Anterior cingulate cortex (tissue), 58 donors: ENCODE measurements around the gene ERBIN.
A peak's percentile ranks its signal among the peaks of the same experiment; 100 is the strongest.
"Not testable (repeated sequence)": the region's sequence is repeated elsewhere in the genome, so short reads cannot be mapped to it uniquely, and the experiment has no call there.

Experiments used
- DNase-seq, 58 donors: peaks; one replicate each; lab custom pipeline; 2025; lab: John Stamatoyannopoulos, UW

Gene ERBIN, protein sequence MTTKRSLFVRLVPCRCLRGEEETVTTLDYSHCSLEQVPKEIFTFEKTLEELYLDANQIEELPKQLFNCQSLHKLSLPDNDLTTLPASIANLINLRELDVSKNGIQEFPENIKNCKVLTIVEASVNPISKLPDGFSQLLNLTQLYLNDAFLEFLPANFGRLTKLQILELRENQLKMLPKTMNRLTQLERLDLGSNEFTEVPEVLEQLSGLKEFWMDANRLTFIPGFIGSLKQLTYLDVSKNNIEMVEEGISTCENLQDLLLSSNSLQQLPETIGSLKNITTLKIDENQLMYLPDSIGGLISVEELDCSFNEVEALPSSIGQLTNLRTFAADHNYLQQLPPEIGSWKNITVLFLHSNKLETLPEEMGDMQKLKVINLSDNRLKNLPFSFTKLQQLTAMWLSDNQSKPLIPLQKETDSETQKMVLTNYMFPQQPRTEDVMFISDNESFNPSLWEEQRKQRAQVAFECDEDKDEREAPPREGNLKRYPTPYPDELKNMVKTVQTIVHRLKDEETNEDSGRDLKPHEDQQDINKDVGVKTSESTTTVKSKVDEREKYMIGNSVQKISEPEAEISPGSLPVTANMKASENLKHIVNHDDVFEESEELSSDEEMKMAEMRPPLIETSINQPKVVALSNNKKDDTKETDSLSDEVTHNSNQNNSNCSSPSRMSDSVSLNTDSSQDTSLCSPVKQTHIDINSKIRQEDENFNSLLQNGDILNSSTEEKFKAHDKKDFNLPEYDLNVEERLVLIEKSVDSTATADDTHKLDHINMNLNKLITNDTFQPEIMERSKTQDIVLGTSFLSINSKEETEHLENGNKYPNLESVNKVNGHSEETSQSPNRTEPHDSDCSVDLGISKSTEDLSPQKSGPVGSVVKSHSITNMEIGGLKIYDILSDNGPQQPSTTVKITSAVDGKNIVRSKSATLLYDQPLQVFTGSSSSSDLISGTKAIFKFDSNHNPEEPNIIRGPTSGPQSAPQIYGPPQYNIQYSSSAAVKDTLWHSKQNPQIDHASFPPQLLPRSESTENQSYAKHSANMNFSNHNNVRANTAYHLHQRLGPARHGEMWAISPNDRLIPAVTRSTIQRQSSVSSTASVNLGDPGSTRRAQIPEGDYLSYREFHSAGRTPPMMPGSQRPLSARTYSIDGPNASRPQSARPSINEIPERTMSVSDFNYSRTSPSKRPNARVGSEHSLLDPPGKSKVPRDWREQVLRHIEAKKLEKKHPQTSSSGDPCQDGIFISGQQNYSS (N-terminal part only)

DNA sequence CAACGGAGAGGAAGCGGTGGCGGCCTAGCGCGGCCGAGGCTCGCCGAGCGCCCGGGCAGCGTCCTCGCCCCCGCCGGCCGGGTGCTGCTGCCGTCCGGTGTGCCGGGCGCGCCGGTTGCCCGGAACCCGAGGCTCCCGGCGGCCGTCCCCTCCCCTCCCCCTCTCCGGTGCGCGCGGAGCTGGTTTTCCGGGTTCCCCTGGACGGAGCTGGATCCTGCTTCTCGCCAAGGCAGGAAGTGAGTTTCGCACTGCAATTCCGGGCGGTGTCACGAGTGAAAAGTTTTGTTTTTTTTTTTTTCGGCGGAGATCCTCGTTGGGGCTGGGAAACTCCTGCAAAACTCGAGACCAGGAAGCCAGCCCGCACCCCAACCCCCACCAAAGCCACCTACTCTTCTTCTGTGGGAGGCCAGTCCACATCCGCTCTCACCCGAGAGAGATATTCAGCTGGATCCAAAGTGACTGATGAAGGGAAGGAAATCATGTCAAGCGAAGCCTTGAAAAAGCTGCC is at the start of gene ERBIN:
ERBIN (plus strand) TSS at position 300 of the 508 bp plus-strand sequence. CDS start 66,144 bp downstream, outside the sequence.
- peak in 53 of 58 donors; percentile 9 to 77 (median 47) for DNase-seq

DNA sequence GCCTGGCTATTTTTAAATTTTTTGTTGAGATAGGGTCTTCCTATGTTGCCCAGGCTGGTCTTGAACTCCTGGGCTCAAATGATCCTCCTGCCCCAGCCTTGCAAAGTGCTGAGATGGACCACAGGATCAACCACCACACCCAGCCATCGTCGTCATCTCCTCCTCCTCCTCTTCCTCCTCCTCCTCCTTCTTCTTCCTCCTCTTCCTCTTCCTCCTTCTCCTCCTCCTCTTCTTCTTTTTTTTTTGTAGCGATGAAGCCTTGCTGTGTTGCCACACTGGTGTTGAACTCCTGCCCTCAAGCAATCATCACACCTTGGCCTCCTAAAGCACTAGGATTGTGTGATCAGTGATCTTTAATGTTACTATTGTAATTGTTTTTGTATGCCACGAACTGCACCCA is 49.4 kb upstream of the ERBIN start:
- DNase-seq, result no peak

DNA sequence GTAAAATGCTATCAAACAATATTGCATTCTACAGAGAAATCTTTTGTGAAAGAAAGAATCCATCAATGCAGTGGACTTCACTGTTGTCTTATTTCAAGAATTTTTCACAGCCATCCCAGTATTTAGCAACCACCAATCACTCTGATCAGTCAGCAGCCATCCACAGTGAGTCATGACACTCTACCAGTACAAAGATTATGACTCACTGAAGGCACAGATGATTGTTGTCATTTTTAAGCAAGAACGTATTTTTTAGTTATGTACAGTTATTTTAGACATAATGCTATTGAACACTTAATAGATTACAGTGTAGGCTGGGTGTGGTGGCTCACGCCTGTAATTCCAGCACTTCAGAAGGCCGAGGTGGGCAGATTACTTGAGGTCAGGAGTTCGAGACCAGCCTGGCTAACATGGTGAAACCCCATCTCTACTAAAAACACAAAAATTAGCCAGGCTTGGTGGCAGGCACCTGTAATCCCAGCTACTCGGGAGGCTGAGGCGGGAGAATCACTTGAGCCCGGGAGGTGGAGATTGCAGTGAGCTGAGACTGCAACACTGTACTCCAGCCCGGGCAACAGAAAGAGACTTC is 46.6 kb upstream of the ERBIN start:
- DNase-seq, result not testable (repeated sequence)

DNA sequence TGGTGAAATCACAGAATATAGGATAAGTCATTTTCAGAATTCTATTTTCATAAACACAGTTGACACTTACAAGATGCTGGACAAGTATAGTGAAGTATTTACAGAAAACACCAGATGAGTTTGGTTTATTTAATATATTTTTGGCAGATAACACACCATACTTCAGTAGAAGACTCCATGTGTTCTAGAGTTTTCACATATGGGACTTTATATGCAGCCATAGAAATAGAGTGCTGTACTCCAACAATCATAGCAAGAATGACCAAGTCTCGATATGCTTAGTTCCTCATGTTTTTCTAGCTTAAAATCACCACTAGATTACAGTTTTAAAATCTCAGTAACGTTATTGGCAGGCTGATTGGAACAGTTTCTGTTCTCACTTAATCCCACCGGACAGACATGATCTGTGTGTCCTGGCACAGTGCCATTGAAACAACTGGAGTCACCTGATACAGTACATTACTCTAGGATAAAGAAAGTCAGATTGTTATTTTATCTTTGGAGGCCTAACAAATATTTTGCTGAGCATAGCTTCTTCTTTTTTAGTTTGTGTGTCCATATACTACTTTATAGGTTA is 45.8 kb upstream of the ERBIN start:
- no peak for DNase-seq

DNA sequence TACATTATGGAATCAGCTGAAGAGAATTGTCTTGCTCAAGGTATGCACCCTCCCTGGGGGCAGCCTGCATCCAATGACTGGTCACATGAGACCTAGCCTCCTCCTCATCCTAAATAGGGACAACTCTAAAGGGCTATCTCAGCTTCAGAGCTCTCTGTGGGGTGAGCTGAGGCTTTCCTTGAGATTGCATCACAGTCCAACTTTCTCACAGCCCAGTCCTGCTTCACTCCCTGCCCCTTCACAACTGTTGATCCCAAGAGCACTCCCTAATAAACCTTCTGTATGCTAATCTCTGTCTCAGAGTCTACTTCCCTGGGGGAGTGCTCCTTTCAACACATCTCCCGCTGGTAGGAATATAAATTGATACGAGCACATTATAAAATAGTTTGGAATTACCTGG is 44.1 kb upstream of the ERBIN start:
- no peak for DNase-seq

DNA sequence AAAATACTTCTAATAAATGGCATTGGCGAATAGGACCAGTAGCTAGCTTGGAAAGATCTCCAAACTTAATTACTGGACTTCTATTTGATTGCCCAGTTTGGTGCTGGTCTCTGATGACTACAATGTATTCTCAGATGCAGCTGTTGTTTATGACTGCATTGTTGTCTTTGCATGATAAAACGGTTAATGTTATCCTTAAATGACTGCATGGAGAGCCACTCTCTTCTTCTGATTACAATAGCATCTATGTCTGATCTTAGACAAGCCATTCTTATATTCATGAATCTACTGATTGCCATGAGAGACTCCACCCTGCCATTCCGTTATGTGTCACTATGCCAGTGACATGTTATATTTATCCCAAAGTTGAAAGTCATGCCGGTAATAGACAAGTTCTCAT is 42.9 kb upstream of the ERBIN start:
- DNase-seq, result peak in 1 of 58 donors; percentile 56

DNA sequence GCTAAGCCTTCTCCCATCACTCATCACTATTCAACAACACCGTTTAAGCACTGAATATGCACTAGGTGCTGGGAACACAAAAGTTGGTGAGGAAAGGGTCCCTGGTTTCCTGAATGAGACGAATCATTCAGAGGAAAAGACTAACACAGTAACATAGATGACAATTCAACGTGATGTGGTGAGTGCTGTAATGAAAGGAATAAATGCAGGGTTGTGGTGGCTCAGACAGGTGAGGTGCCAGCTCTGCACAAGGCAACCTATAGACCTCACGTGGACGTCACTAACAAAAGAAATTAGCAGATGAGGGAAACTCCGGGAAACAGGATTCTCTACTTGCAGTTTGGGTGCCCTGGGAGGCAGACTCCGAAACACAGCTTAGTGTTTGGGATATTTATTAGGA is 40.0 kb upstream of the ERBIN start:
- DNase-seq, result no peak

DNA sequence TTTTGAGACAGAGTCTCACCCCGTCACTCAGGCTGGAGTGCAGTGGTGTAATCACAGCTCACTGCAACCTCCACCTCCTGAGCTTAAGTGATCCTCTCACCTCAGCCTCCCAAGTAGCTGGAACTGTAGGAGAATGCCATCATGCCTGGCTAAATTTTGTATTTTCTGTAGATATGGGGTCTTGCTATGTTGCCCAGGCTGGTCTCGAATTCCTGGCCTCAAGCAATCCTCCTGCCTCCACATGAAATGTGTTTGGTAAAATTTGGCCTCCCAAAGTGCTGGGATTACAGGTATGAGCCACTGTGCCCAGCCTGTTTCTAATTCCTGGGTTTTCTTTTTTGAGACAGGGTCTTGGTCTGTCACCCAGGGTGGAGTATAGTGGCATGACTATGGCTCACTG is 34.4 kb upstream of the ERBIN start:
- DNase-seq, result not testable (repeated sequence)

DNA sequence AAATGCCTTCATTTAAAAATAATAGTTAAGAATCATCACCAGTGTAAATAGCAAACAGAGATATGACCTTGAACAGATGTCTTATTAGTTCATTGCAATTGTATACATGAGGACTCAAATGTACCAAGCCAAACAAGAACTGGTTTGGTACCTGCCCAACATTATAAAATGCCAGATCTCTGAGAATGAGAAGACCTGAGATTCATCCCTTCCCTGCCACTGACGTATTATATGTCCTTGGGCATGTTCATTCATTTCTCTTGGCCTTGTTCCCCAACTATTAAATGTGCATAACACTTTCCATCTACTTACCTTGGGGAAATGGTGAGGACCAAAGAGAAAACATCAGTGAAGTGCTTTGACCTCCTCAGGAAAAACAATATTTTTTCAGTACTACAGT is 33.6 kb upstream of the ERBIN start:
- DNase-seq, result no peak

DNA sequence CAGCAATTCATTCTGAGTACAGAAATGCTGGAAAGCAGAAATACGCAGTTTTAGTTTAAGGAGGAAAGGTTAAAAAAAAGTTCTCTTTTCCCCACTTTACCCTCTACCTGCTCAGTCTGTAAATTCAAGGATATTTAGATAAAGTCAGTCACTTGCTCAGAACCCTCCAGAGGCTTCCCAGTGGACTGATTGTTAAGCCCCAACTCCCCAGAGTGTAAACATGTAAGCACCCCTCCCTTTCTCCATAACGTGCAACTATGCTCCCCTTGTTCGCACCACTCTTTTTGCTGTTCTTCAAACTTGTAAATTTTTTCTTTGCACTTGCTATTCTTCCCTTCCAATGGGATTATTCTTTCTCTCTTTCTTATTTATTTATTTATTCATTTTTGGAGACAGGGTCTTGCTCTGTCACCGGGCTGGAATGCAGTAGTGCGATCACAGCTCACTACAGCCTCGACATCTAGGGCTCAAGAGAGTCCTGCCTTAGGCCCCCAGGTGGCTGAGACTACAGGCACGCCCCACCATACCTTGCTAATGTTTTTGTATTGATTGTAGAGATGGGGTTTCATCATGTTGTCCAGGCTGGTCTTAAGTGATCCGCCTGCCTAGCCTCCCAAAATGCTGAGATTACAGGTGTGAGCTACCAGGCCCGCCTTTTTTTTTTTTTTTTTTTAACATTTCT is 32.5 kb upstream of the ERBIN start:
- DNase-seq, result no peak

DNA sequence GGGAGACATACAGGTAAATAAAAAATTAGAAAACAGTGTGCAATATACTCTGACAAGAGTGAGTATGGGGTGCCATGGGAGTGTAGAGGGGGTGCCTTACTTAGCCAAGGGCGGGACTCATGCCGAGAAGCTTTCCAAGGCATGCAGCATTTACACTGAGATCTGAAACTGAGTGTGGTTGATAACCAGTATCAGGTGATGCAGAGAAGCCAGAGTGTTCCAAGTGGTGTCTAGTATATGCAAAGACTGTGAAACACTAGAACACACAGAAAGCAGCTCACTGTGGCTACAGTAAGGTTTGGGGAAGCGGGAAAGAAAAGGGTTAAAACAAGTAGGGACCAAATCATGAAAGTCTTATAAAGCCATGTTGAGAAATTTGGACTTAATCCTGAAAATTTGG is 30.5 kb upstream of the ERBIN start:
- DNase-seq, result no peak

DNA sequence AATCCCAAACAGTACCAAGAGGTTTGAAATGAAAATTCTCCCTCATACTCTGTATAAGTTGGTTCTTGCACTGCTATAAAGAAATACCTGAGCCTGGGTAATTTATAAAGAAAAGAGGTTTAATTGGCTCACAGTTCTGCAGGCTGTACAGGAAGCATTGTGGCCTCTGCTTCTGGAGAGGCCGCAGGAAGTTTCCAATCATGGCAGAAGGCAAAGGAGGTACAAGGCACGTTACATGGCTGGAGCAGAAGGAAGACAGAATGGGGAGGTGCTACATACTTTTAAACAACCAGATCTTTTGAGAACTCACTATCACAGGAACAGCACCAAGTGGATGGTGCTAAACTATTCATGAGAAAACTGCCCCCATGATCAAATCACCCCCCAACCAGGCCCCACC is 25.6 kb upstream of the ERBIN start:
- no peak for DNase-seq

DNA sequence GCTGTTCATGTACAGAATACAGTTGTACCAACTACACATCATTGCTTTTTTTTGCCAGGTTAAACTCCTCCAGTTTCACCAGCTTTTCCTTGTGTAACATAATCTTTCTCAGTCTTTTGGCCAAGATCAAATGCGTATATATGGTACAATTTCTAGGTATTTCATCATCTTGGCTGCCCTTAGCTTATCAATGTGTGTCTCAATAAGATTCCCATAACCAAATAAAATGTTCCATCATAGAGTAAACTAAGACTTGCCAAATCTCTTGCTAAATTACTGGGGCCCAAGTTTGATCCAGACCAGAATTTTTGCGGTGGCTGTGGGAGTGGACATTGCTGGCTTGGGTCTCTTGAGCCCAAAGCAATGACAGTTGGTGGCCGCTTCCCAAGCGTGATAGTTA is 24.3 kb upstream of the ERBIN start:
- DNase-seq, result no peak

DNA sequence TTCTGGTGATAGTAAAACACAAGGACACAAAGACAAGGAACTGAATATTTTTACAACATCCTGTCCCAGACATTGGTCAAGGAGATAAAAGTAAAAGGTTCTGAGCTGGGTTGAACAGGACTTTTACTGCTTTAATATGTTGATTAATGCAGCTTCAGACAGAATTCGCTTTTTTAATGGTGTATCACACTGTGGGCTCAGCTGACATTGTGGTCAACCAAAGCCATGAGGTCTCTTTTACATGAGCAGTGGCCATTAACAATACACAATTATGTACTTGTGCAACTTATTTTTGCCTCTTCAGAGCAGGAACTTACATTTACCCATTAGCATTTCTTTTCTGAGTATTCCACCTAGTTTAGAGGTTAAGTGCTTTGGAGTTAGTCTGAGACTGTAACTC is 22.8 kb upstream of the ERBIN start:
- no peak for DNase-seq

DNA sequence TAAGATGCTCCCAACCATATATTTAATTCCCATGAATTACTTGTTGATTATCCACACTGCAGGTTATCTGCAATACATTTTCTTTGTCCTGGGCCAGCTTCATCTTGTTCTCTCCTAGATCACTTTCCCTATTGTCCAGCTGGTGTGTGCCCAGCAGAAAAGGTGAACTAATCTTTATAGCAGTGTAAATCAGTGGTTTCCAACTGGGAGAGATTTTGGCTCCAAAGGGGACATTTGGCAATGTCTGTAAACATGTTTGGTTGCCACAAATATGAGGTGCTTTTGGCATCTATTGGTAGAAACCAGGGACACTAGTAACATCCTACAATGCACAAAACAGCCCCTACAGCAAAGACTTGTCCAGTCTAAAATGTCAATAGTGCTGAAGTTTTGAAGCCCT is 20.1 kb upstream of the ERBIN start:
- DNase-seq, result no peak

DNA sequence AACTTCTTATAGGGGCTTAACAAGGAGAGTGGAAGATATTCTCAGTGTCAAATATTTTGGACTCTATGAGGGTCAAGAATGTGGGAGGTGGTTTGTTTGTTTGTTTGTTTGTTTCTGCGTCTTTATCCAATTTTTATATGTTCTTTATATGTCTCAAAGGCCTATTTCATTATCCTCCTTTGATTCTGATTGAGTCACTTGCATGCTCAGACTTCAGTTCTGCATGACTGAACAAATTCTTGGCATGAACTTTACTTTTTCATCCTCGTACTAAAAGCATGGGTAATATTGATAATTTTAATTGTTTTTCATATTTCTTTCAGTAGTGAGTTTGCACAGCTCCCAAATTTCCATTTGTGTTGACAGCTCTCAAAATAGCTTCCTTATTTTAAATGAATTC is 19.2 kb upstream of the ERBIN start:
- DNase-seq, result no peak

DNA sequence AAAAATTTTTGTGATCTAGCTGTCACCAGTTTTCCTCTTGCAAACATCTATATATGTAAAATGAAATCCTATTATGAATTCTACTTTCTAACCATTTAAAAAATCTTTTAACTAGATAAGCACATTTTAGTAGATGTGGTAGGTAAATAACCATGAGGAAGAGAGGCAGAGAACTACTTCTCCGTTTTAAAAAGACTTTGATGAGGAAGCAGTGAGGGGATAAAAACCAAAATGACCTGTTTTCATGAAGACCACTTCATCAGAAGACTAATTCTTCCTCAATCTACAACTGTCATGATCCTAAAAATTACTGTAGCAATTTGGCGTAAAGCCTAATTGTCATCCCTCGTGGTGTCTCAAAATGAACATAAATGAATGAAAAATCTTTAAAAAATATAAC is 15.7 kb upstream of the ERBIN start:
- no peak for DNase-seq

DNA sequence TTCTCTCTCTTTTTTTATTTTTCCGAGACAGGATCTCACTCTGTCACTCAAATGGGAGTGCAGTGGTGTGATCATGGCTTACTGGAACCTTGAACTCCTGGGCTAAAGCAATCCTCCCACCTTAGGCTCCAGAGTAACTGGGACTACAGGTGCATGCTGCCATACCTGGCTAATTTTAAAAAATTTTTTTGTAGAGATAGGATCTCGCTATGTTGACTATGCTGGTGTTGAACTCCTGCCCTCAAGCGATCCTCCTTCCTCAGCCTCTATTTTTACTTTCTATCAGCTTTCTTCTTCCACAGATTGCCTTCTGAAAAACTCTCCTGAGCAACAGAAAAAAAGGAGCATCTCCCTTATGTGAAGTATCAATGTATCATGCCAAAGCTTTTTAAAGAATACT is 14.1 kb upstream of the ERBIN start:
- no peak for DNase-seq

DNA sequence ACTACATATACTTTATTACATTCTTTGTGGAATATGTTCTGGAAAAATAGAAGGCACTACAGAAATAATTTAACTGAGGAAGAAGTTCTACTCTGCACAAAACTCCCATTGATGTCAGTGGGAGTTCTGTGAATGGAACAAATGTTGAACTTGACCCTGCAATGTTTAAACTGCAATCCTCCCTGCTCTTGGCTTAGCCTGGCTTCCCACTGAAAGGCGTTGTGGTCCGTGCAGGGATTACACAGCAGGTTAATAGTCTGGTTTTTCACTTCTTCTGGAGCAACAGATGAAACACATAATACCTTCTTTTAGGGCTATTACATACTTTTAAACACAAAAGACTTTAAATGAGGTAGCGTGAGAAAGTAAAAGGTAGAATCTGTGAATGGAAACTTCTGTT is 12.9 kb upstream of the ERBIN start:
- DNase-seq, result peak in 5 of 58 donors; percentile 1 to 24 (median 4)
